Activated T-cell treated with anti-CD3 and anti-CD28 coated beads for 48 hours (primary cell): ENCODE measurements around the gene SIPA1L2.
A peak's percentile ranks its signal among the peaks of the same experiment; 100 is the strongest.

Experiments used
- DNase-seq: peaks from one replicate; pipeline ENCODE4 v3.0.0-alpha.2; 2020; ENCODE audit warnings: low read depth

The SIPA1L2 gene

DNA sequence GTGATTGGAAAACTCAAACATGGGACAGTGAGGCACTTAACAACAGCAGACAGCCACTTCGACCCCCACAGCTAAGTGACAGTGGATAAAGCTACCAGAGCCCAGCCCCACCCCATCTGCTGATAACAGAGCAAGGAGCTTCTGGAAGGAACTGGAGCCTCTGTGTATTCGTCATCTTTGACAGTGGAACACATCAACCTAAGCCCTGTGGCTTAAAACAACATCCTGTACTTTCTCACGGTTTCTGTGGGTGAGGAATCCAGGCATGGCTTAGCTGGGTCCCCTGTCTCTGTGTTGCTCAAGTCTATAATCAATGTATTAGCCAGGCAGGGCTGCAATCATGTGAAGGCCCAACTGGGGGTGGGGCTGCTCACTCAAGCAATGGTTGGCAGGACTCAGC is 18.4 kb upstream of the SIPA1L2 start:
- DNase-seq = no peak

DNA sequence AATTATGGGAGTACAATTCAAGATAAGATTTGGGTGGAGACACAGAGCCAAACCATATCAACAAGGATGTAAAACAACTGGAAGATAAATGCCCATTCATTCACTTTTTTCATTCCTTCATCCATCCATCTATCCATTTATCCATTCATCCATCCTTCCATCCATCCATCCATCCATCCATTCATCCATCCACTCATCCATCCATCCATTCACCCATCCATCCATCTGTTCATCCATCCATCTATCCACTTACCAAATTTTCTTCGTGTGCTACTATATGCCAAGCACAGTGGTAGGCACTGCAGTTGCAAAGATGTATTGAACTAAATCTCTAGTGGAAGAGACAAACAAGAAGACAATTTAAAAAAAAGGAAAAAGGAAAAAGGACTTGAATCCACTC is 14.3 kb upstream of the SIPA1L2 start:
- DNase-seq = no peak

DNA sequence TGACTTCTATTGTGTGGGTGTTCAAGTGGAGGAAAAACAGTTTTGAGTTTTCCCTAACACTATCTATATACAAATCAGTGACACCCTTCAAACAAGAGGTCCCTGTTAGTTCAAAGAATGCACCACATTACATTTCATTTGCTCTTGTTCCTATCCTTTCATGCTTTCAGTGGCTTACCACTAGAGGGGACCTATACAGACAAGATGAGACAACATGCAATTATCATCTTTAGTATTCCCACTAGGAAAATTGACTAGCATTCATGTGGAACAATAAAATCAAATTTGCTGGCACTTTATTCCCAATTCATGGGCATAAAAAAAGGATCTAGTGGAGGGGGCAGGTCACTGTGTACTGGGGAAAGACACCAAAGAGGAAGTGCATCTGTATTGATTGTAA is 13.3 kb upstream of the SIPA1L2 start:
- no peak for DNase-seq

DNA sequence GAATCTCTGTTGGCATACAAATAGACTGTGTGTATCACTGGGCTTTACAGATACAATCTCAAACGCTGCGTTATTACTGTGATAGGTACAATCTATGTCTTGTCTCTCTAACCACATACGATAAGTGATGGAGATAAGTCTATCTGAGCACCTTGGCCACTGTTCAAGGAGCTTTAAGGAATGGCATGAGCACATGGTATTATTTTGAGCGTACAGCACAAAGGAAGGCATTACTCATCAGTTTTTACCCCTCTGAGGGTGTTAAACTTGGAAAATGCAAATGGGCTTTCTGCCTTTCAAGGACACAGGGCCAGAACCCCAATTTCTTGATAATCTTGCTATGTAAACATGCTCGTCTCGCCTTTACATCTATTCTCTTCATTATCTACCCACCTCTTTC is 11.6 kb upstream of the SIPA1L2 start:
- DNase-seq = no peak

DNA sequence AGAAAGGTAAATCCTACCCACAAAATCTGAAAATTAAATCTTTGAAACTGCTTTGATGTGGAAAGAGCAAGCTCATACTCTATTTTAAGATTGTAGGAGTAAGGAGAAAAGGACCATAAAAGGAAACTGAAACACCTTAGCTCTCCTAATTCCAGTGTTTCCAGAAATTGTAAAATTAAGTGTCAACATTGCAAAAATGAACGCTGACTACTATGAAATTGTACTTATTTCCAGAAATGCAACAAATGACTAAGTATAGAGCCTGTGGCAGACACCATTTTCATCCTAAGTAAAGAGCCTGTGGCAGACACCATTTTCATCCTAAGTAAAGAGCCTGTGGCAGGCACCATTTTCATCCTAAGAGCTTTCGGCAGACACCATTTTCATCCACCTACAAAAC is 6.9 kb upstream of the SIPA1L2 start:
- DNase-seq = no peak

DNA sequence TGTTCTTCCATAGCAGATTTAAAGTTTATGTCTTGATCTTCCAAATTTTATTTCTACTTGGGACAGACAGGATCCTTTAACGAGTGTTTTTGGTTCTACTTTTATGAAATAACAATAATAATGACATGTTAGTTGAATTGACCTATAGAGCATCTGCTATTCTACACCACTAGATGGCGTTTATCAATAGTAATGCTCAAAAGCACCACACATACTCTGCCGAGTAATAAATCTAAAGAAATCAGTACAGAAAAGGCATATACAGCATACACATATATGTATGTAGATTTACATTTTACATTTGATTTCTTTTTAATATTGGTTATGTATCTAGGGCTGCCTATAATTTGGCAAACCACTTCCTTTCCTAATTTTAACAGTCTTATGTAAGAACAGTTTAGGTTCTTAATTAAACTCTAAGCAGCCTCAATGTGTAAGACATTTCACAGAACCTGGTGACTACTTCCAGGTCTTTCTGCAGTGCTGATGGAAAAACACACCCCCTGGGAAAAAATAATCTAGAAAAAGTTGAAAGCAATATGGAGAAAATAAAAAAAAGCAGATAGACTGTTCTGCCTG is 5.9 kb upstream of the SIPA1L2 start:
- no peak for DNase-seq

DNA sequence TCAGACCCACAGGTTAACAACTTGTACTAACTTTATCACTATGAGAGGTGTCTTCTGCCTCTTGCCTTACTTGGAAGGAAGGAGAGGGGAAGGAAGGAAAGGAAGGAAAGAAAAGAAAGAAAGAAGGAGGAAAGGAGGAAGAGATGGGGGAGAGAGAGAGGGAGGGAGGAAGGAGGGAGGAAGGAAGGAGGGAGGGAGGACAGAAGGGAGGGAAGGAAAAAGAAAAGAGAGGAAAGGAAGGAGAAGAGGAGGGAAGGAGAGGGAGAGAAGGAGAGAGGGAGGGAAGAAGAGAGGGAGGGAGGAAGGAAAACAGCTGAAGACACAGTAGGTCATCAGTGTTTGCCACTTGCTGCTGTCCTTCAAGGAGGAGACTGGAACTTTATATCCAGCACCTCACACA is 5.3 kb upstream of the SIPA1L2 start:
- no peak for DNase-seq

DNA sequence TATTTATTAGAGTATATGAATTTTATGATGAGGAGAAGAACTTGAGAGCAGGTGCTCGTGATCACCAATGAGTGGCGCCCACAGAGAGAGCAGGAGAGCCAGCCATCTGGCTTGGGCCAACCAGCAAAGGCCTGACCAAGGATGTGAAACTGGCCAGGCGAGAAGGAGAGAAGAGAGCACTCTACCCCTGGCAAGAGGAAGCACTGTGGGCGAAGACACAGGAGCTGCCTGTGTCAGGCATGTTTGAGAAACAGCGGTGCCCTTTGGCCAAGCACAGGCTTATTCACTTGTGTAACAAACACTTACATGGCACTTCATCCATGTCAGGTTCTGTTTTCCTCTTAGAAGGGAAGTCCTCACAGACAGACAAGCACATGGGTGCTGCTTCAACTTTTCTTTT is 4.2 kb upstream of the SIPA1L2 start:
- DNase-seq = no peak

DNA sequence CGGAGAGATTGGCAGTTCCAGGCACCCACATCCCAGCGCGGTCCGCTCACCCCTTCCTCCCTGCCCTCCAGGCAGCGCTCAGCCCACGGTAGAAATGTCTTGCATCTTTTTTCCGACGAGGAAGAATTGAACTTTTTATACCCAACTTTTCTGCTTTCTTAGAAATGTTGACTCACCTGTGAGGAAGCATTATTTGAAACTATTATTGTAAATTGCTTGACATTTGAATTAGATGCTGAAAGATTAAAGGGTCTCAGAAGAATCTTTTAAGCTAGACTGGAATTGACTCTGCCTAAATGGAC is 912 bp upstream of the SIPA1L2 start:
- no peak for DNase-seq

DNA sequence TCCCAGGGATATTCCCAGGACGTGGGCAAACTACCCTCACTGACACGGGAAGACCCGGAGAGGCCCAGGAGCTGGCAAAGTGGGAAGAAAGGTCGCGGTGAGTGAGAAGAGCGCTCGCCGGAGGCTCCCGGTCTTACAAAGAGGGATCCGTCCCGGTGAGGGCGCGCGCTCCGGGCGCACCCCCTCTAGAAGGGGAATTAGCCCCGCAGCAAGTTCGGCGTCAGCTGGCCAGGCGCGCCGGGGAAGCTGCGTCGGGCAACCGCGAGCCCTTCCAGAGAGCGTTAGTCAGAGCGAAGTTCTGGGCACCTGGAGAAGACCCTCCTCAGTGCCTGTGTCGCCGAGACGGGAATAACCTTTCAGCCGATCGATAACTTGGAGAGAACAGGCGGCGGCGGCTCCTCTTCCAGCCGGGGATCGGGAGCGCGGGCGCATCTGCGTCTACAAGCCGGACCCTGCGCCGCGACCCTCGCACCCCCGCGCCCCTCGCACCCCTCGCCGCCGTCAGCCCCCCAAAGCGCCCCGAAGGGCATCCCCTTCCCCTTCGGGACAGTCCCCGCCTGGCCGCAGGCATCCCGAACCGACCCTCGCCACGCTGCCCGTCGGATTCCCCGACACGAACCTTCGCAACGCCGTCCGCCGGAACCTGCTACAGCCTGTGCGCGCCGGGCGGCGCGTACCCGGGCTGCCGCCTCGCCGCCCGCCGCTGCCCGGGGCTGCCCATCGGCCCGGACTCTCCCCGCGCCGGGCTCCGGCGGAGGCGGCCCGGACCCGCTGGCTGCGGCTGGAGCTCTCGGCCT is 485 bp downstream of the SIPA1L2 start:
- peak; percentile 16 for DNase-seq

DNA sequence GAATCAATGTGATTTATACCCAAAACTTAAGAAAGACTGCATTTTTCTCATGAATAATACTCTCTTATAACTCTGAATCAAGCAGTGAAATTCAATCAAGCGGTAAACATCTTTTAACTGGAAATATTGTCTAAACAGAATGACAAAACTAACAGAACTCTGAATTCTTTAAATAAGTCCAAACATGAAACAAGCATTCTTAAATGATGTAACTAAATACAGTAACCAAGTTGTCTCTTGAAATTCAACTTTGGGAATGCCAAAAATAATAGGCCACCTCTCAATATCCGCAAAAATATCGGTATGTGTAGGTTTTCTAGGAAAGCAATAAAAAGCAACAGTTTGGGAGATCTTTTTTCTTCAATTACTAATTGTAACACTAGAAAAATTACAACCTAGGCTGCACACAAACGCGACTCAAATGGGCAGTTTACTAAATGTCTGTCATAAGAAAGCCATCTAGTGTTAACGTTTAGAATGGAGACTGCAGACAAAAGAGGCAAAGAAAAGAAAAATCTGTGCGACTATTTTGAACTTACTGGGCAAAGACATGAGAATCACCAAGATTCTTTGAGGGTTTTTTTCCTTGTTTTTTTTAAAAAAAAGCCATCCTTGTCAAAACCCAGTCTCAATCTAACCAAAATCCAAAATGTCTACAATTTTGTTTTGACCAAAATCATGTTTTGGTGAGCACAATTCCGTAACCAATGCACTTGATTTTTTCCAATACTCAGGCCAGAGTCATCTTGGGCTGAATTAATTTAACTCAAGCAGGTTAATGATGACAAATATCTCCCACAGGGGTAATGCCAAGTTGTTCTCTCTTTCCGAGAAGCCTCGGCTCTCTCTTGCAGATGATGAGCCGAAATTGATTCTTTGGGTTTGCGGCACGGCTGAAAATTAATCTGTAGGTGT is 1.3 kb downstream of the SIPA1L2 start:
- DNase-seq = no peak

DNA sequence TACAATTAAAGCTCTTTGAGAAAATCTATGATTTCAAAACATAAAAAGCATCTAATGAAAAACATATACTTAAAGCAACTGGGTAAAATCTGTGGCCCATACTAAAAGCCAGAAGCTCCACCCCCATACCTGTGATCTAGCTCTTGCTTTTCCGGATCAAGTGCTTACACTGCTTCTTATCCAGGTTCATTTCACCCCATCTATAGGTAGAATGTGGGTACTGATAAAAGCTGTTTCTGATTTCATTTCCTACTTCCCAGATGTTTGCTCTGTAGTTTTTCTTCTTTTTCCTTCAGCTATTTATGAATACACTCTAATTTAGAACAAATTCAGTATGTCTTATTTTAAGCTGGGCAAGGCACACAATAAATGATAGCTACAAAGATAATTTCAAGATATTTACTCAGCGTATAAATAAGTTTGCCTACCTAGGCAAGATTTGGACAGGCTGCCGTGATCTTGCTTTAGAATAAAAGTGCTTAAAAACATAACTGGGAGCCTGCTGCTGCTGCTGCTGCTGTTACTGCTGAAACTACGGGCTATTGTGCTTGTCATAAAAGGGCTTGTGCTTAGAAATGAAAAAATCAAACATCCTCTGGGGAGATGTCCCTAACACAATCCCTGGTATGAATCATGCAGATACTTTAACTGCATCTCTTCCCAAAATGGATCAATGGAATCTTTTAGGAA is 2.1 kb downstream of the SIPA1L2 start:
- no peak for DNase-seq

DNA sequence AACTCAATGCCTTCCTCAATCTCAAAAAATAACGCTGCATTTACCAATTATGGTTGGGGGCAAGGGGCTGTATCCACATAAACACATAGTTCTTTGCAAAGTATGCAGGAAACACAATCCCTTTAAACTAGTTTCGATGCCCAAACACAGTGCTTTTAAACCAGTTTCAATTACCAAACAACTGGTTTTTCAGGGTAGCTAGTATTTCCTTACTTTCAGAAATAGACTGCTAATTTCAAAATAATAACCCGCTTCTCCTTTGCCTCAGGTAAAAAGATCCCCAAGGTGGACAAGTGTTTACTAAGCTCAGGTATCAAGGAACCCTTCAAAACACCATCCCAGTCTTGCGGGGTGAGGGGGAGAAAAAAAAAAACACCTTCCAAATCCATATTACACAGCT is 2.8 kb downstream of the SIPA1L2 start:
- DNase-seq = no peak

DNA sequence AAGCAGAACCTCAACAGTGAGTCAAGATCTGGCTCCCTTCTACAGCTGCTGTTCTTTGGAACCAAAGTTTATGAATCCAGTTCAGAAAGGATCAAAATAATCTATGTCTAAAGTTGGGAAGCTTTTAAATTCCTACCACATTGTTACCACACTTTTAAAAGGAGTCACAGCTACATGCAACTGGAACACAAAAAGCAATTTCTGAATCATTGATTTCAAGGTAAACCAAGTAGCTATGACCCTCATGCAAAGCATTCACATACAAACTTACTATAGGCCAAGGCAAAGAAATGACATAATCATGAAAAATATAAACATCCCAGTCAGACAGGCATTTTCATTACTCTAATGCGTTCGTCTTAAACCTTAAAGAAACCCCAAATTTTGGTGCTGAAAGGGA is 3.5 kb downstream of the SIPA1L2 start:
- DNase-seq = no peak

DNA sequence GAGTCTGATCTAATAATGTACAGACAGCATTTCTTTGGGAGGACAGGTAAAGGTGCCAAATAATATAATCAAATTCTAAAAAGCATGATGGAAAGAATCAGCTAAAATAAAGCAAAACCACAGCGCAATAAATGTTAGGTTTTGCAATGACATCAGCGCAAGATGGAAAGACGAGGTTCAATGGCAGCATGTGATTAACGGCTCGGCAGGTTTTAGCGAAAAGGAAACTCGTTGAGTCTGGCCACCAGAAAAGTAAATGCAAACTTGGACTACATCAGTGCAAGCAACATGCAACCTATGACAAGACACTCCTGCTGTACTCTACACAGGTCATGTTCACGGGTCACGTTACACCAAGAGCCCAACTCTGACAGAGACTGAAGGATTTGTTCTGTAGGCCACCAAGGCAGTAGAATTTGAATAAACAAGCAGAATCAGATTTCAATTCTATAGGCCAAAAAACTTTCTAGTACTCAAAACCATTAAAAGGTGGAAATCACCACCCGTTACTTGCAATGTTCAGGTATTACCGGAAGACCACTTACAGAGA is 4.5 kb downstream of the SIPA1L2 start:
- no peak for DNase-seq

DNA sequence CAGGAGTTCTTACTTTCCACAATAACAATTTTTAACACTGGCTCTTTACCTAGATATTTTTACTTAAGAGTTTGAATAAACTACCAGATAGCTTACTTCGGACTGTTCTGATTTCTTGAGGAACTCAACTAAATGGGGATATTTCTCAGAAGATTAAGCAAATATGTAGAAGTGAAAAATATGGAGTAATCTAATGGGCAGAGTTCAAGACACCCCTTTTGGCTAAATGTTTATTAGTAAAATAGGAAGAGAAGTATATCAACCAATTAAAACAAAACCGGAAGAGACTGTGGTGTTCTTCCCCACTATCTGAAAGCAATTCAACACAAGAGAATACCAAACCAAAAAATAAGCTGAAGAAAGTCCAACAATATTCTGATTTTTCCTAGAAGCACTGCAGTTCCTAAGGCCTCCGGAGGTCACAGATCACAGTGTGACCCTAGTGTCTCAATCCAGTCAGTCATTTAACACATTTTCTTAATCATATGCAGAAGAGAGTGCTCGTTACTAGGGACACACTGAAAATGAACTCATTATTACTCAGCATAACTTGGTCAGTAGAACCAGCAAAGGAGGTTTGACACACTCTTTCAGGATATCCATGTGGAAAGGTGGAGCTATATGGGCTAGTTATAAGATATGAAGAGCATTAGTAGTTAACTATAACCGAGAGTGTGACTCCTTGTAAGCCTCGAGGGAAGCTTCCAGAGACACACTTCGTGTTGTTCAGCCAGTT is 5.2 kb downstream of the SIPA1L2 start:
- DNase-seq = no peak

DNA sequence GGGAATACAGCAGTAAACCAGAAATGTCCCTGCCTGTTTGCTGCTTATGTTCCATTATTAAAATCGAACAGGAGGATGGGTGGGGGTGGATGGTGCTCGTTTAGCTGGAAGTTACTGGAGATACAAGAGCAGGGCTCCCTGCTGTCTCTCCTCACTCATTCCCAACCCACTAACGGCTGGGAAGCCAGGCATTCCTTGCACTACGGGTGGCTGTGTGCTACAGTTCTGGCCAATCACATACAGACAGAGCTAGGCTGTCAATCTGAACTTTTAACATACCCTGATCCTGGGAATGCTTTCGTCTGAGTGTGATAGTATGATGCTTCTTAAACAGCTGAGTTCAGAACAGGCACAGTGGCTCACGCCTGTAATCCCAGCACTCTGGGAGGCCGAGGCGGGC is 7.0 kb downstream of the SIPA1L2 start:
- no peak for DNase-seq

DNA sequence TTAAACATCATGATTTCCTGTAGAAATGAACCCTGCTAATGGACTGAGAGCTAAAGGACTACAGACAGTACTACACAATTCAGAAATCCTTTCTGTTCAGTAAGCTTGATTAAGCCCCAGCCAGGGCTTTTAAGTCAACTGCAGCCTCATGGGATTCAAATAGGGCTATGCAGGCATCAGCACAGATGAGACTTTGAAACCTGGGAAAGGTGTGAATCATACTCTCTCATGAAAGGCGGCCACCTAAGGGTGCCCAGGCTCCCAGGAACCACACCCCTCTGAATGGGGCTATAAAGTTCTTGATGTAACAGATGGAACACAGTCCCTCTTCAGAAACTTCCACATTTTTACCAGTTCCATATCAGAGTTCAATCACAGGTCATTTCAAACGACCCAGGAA is 7.6 kb downstream of the SIPA1L2 start:
- DNase-seq = no peak

DNA sequence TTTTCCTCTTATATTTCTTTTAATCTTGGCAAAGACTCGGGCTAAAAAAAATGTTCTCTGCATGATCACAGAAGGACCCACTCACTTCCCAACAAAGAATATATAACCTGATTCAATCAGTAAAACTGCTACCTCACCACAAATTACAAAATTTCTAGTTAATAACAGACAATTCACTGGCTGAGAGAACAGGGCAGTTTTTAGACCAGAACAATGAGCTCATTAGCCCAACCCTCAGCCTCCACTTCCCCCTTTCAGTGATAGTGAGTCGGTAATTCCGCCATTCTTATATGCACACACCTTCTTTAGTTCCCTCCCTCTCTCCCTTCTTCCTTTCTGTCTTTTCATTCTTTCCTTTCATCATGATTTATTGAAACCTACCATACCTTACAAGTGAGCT is 8.9 kb downstream of the SIPA1L2 start:
- no peak for DNase-seq

DNA sequence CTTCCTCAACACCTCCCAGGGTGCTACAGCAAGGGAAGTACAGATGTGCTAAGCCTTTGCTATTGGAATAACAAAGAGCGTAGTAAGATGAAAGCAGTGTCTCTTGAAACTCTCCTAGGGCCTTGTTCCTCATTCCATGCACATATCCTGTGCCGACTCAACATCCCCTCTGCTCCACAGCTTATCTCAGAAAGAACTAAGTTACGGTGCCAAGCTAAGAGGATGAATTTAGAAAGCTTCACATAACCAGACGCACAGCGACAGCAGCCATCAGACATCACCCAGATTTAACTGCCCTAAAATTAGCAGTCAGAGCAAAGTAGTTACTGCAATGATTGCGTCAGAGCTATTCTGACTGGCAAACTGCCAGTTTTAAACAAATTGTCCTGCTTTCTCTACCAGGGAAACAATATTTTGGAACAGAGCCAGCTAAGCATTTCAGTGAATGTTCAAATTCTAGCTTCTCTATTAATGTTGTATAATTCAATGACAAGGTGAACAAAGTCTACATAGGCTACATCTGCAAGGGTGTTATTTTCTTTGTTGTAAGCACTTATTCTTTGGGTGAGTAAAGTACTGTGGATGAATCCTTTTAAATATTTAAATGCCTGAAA is 9.5 kb downstream of the SIPA1L2 start:
- DNase-seq = no peak

DNA sequence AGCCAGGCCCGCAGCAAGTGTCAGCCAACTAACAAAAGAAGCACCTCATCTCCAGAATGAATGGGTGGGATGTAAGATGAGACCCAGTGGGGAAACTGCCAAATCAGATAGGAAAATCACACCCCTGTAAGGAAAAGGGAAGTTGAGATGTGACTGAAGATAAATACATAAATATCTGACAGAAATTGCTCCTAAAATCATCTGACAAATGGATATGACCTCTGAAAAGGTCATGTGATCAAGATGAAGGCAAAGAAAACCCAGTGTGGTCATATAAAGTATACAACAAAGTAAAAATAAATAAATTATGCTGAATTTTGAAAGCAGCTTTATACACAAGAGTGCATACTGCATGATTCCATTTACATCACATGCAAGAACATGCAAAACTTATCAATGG is 12.7 kb downstream of the SIPA1L2 start:
- DNase-seq = no peak
